GM13977 (cell line): Measurements from ENCODE around the gene MCAM.

Experiments
- DNase-seq: peaks from one replicate; pipeline ENCODE4 v3.0.0; 2012; ENCODE audit warnings: low spot score
- in situ Hi-C: fragments of 300-500 bp; cut with MboI; formaldehyde crosslinking; loops from one replicate; pipeline ENCODE4 v1.12.0; 2022; ENCODE audit warnings: low sequenced_read_pairs, low pct_unique_long_range_greater_than_20kb, mixed read lengths, inconsistent platforms; ENCODE audit not compliant: unreplicated experiment
- TF ChIP-seq, protein P1 (sequence below): IDR thresholded peaks from 2 replicates; pipeline ENCODE4 v1.5.1; 2012; ENCODE audit warnings: mild to moderate bottlenecking, control low read depth; ENCODE audit not compliant: insufficient read depth; ENCODE audit errors: extremely low read depth, missing control alignments

Gene MCAM

DNA sequence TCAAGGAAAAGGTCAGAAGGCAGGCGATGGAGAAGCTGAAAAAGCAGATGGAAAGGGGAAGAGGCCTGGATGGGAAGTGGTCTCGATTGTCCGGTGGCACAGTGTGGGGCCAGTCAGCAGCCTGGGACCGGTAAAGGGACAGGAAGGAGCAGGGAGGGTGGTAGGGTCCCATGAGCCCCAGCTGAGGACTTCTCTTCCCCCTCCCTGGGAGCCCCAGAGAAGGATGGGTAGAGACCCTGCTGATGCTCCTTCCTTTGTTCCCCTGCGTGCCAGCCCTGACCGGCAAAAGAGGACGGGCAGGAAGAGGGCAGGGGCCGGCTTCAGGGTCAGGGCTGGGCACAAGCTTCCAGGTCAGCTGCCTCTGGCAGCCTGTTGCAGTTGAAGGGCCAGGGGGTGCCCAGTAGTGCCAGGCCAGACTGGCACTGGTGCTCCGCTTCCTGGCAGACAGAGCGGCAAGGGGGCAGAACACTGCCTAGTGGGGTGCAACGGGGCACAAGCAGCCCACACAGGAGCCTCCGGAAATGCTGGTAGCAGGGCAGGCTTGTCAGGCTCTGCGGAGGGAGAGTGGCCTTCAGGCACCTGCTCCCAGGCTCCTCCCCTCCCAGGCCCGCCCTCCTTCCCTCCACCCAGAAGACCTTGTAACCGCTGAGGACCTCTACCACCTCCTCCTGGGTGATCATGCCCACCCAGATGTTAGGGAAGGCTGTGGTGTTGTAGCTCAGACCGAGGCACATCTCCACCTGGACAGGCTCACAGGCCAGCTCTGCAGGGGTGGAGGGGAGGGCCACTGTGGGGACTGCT, 24.5 kb upstream of the MCAM start:
- in situ Hi-C loops, result no loop called here
- DNase-seq, result no peak
- TF ChIP-seq, protein P1, sequence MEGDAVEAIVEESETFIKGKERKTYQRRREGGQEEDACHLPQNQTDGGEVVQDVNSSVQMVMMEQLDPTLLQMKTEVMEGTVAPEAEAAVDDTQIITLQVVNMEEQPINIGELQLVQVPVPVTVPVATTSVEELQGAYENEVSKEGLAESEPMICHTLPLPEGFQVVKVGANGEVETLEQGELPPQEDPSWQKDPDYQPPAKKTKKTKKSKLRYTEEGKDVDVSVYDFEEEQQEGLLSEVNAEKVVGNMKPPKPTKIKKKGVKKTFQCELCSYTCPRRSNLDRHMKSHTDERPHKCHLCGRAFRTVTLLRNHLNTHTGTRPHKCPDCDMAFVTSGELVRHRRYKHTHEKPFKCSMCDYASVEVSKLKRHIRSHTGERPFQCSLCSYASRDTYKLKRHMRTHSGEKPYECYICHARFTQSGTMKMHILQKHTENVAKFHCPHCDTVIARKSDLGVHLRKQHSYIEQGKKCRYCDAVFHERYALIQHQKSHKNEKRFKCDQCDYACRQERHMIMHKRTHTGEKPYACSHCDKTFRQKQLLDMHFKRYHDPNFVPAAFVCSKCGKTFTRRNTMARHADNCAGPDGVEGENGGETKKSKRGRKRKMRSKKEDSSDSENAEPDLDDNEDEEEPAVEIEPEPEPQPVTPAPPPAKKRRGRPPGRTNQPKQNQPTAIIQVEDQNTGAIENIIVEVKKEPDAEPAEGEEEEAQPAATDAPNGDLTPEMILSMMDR, result no peak

DNA sequence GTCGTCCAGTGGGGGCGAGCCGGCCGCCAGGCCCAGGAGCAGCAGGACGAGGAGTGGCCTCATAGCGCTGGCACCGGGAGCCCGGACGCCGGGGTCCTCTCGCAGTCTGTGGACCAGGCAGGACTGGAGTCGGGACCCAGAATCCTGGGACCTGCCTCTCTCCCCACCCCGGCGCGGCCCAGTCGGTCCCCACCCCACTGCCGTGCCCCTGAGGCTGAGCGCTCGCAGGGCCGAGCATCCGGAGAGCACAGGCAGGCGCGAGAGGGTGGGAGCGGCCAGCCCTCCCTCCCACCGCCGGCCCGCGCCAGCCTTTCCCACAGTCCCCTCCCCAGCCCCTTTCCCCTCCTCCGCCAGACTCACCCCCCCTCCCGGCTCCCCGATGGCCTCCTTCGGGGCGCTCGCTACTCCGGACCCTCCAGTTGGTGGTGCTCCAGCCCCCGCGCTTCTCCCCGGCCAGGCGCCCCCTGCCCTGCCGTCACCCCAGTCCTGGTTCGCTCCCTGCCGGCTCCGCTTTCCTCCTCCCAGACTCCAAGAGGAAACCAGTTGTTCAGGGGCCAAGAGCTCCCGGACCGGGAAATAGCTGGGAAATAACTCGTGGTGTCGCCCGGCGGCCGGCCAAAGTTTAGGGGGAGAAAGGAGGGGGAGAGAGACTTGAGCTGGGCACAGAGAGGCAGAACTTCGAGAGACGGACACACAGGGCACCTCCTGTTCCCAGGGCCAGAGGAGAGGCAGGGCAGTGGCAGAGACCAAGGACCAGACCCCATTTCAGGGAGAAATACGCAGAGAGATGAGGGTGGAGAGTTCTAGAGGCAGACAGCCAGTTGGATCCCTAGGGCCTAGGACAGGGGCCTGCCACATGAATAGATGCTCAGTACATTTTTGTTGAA, 23.6 kb upstream of the MCAM start, which contains the start of gene C1QTNF5:
TSS of gene C1QTNF5 (minus strand) at position 549 of the 887 bp plus-strand sequence. CDS start at position 63, 486 bp downstream.
- DNase-seq, result no peak
- TF ChIP-seq, protein P1, result no peak
- in situ Hi-C loops, result no loop called here

DNA sequence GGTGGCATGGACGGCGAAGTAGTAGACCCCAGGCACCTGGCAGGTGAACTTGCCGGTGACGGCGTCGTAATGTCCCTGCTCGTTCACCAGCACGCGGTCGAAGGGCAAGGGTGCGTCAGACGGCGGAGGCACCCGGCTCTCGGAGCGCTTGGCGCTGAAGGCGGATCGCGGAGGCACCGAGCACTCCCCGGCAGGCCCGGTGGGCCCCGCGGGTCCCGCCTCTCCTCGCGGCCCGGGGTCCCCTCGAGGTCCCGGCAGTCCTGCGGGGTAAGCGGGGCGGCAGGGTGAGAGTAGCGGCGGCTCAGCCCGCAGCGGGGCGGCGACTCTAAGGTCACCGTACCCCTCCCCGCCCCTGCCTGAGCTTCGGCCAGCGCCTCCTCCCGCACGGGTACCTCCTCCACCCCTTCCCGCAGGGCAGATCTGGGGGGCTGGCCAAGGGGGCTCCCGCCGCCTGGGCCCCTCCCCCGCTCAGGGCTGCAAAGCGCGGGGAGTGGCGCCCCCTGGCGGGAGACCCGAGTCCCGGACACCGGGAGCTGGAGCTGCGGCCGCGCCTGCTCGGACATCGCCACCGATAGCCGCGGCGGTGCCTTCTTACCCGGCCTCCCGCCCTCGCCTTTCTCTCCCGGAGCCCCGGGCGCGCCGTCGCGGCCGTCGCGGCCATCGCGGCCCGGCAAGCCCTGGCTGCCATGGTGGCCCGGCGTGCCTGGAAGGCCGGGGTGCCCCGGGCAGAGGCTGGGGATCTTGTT, 22.8 kb upstream of the MCAM start:
- DNase-seq, result peak; percentile 86
- in situ Hi-C loops, result no loop called here
- TF ChIP-seq, protein P1, result peak; percentile 81

DNA sequence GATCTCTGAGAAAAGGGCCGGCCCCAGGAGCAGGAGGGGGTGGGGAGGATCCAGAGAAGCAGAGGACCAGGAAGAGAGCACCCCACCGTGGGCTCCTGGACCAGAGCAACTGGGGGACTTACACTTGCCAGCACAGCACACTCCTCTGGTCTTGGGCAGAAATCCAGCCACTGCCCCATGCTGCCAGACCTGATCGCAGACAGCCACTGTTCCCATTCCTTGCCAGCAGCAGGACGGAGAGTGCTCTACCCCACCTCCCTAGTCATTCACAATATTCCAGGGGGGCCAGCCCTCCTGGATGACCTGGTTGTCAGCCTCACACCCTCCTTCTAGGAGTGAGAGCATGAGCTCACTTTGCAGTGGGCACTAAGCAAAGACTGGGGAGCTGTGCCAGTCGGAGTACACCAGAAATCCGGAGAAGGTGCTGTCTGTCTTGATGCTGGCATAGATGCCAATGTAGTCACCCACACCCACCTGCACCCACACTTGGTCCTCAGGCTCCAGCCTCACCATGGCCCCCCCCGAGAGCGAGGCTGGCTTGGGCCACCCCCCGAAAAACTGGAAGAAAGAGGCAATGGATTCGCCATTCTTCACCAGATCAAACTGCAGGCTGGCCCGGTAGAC, 22.1 kb upstream of the MCAM start:
- no peak for DNase-seq
- TF ChIP-seq, protein P1, result no peak
- in situ Hi-C loops, result no loop called here

DNA sequence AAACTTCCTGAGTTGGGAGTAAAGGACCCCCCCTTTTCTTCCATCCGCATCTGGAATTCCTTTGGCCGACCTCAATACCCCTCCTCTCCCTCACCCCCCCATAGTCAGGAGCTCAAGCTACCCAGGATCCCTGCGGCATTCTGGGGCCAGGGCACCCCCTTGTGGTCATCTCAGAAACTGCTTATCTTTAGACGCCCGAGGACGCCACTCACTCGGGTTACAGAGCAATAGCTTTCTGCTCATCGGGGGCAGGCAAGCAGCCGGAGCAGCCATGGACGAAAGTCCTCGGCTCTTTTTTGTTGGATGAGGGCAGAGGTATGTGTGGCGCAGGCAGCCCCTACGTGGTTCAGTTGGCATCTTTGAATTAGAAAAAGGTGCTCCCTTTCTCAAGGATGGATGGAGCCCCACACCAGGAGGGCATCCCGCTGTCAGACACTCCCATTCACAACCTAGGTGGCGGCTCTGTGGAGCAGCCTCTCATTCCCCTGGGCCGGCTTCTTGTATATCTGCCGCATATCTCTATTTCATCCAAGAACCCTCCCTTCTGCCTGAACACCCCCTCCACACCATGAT, 21.5 kb upstream of the MCAM start:
- TF ChIP-seq, protein P1, result peak; percentile 77
- in situ Hi-C loops, result no loop called here
- peak; percentile 89 for DNase-seq
